ENCODE results near the gene TMEM200C. TPM values are rescaled to one million over a fixed set of nuclear protein-coding genes. Genes with fewer than 3 reads are reported as not detected.

Gene TMEM200C
- total RNA-seq, 1 donor from 2014 or later, result 0.85 TPM

GRCh38 chr18:5840547-5840946, 54.8 kb downstream of the TMEM200C start:
- no peaks in the 10 kb centered on the region for H3K36me3 Mint-ChIP-seq (ENCODE audit: low read depth, unreplicated experiment)
- TF ChIP-seq CTCF (IDR thresholded peaks at IDR 0.05; ENCODE audit: unreplicated experiment), result no peak
- H3K9me3 Mint-ChIP-seq (ENCODE audit: unreplicated experiment), result no peaks in the 10 kb centered on the region
- no peaks in the 10 kb centered on the region for H3K27me3 Mint-ChIP-seq (ENCODE audit: unreplicated experiment)
- no peak overlapping the region for H3K4me3 Mint-ChIP-seq (ENCODE audit: unreplicated experiment)
- DNase-seq (ENCODE audit: low spot score), result no peak
- no peaks in the 10 kb centered on the region for H3K4me1 Mint-ChIP-seq (ENCODE audit: unreplicated experiment)
- H3K27ac Mint-ChIP-seq (ENCODE audit: unreplicated experiment), result no peak overlapping the region

DNA sequence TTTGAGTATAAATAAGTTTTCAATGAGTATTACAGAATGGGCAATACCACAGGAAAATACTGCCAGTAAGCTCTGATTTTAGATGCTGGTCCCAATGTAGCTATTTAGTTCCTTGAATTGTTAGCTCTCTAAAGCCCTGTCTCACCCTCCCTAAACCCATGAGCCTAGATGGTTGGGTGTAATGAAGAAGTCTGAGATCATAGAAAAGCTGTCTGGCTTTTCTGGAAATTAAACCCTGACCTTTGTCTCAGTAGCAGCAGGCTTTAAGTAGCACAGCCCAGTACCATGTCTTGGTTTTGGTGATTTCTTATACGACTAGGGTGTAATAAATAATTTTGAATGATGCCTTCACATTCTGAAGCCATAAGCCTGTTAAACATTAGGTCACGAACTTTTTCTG, 55.3 kb downstream of the TMEM200C start:
- no peak overlapping the region for H3K4me3 Mint-ChIP-seq (ENCODE audit: unreplicated experiment)
- H3K27me3 Mint-ChIP-seq (ENCODE audit: unreplicated experiment), result no peaks in the 10 kb centered on the region
- no peaks in the 10 kb centered on the region for H3K36me3 Mint-ChIP-seq (ENCODE audit: low read depth, unreplicated experiment)
- TF ChIP-seq CTCF (IDR thresholded peaks at IDR 0.05; ENCODE audit: unreplicated experiment), result no peak
- H3K9me3 Mint-ChIP-seq (ENCODE audit: unreplicated experiment), result no peaks in the 10 kb centered on the region
- no peak for DNase-seq (ENCODE audit: low spot score)
- H3K27ac Mint-ChIP-seq (ENCODE audit: unreplicated experiment), result no peak overlapping the region
- no peaks in the 10 kb centered on the region for H3K4me1 Mint-ChIP-seq (ENCODE audit: unreplicated experiment)

- no peak for TF ChIP-seq CTCF (IDR thresholded peaks at IDR 0.05; ENCODE audit: unreplicated experiment)
Measured at GRCh38 chr18:5839102-5839501, 56.2 kb downstream of the TMEM200C start.

More at GRCh38 chr18:5839102-5839501, 56.2 kb downstream of the TMEM200C start:
- no peak overlapping the region for H3K4me3 Mint-ChIP-seq (ENCODE audit: unreplicated experiment)
- H3K9me3 Mint-ChIP-seq (ENCODE audit: unreplicated experiment), result no peaks in the 10 kb centered on the region
- DNase-seq (ENCODE audit: low spot score), result no peak
- no peak overlapping the region for H3K27ac Mint-ChIP-seq (ENCODE audit: unreplicated experiment)
- no peaks in the 10 kb centered on the region for H3K27me3 Mint-ChIP-seq (ENCODE audit: unreplicated experiment)
- no peaks in the 10 kb centered on the region for H3K4me1 Mint-ChIP-seq (ENCODE audit: unreplicated experiment)
- H3K36me3 Mint-ChIP-seq (ENCODE audit: low read depth, unreplicated experiment), result no peaks in the 10 kb centered on the region

Small RNA genes lying within 50 kb of the gene (microRNA-seq; reads per million reads assigned to microRNA genes)
- gene MIR3976 (ENCODE audit: unreplicated experiment), result not detected

Data from endothelial cell (in vitro differentiated cells).